Loucy (cell line): Measurements from ENCODE around the gene MLST8.

ENCODE experiments used
- H2AFZ ChIP-seq: fragments of 200-600 bp; sonication (generic); 2 replicates; pipeline ENCODE4 v1.6.0; 2016; ENCODE audit warnings: antibody characterized with exemption, mild to moderate bottlenecking, low read length, moderate library complexity
- H3F3A ChIP-seq: fragments of 200-600 bp; 2 replicates; pipeline ENCODE4 v1.6.0; 2016; ENCODE audit warnings: antibody characterized with exemption, low read depth, mild to moderate bottlenecking
- H3K27me3 ChIP-seq: fragments of 200-600 bp; sonication (generic); 2 replicates; pipeline ENCODE4 v1.6.1; 2014; ENCODE audit warnings: low read length, mild to moderate bottlenecking; ENCODE audit not compliant: insufficient read depth, poor library complexity, severe bottlenecking
- H3K36me3 ChIP-seq: fragments of 200-600 bp; sonication (generic); 2 replicates; pipeline ENCODE4 v1.6.1; 2016; ENCODE audit warnings: low read length; ENCODE audit not compliant: insufficient read depth
- H3K4me1 ChIP-seq: fragments of 200-600 bp; sonication (generic); 2 replicates; pipeline ENCODE4 v1.5.1; 2014; ENCODE audit warnings: low read length, mild to moderate bottlenecking; ENCODE audit not compliant: insufficient read depth, poor library complexity, severe bottlenecking
- H3K4me2 ChIP-seq: fragments of 200-600 bp; sonication (generic); 2 replicates; pipeline ENCODE4 v1.6.0; 2014; ENCODE audit warnings: antibody characterized with exemption, low read length, low read depth, mild to moderate bottlenecking; ENCODE audit not compliant: poor library complexity, severe bottlenecking
- H3K4me3 ChIP-seq: fragments of 200-600 bp; sonication (generic); 2 replicates; pipeline ENCODE4 v1.5.1; 2014; ENCODE audit warnings: low read length, mild to moderate bottlenecking, mixed read lengths; ENCODE audit not compliant: poor library complexity, severe bottlenecking
- H3K79me2 ChIP-seq: fragments of 200-600 bp; sonication (generic); 2 replicates; pipeline ENCODE4 v1.6.1; 2014; ENCODE audit warnings: low read length; ENCODE audit not compliant: insufficient read depth
- H3K9ac ChIP-seq: fragments of 200-600 bp; sonication (generic); 2 replicates; pipeline ENCODE4 v1.6.0; 2014; ENCODE audit warnings: mild to moderate bottlenecking, low read depth, low read length, moderate library complexity; ENCODE audit not compliant: poor library complexity, severe bottlenecking
- H3K9me2 ChIP-seq: fragments of 200-600 bp; sonication (generic); replicated peaks from 2 replicates; pipeline ENCODE4 v1.6.1; 2016; ENCODE audit warnings: low read depth, low read length, mixed read lengths
- H3K9me3 ChIP-seq: fragments of 200-600 bp; sonication (generic); 2 replicates; pipeline ENCODE4 v1.6.1; 2014; ENCODE audit warnings: mild to moderate bottlenecking, antibody characterized with exemption, low read length, low read depth; ENCODE audit not compliant: insufficient read depth
- H4K20me1 ChIP-seq: fragments of 200-600 bp; sonication (generic); 2 replicates; pipeline ENCODE4 v1.6.0; 2014; ENCODE audit warnings: antibody characterized with exemption, low read length, mild to moderate bottlenecking; ENCODE audit not compliant: insufficient read depth, poor library complexity, severe bottlenecking
- EZH2phosphoT487 ChIP-seq: fragments of 200-600 bp; IDR thresholded peaks from 2 replicates; pipeline ENCODE4 v1.6.1; 2018; ENCODE audit warnings: antibody characterized with exemption, mild to moderate bottlenecking, moderate library complexity, borderline replicate concordance
- TF ChIP-seq, protein P1 (sequence below): fragments of 200-600 bp; sonication (generic); conservative IDR thresholded peaks from 2 replicates; pipeline ENCODE4 v1.5.1; 2014; ENCODE audit warnings: mild to moderate bottlenecking, antibody characterized with exemption, low read length

The MLST8 gene

GRCh38 chr16:2171601-2172178, 33.6 kb upstream of the MLST8 start:
- H3K4me1 ChIP-seq: no peaks in the 10 kb centered on the region
- H3K4me3 ChIP-seq: no peak overlapping the region
- H3K36me3 ChIP-seq: no peaks in the 10 kb centered on the region; the same call in 1 of the 2 replicates
- H3K9me3 ChIP-seq: no peaks in the 10 kb centered on the region
- H3K27me3 ChIP-seq: no peaks in the 10 kb centered on the region
- H3K4me2 ChIP-seq: no peak overlapping the region
- no peaks in the 10 kb centered on the region for H3F3A ChIP-seq
- H3K9me2 ChIP-seq: no peaks in the 10 kb centered on the region
- H2AFZ ChIP-seq: no peak overlapping the region
- no peak overlapping the region for H3K9ac ChIP-seq
- TF ChIP-seq, protein P1, sequence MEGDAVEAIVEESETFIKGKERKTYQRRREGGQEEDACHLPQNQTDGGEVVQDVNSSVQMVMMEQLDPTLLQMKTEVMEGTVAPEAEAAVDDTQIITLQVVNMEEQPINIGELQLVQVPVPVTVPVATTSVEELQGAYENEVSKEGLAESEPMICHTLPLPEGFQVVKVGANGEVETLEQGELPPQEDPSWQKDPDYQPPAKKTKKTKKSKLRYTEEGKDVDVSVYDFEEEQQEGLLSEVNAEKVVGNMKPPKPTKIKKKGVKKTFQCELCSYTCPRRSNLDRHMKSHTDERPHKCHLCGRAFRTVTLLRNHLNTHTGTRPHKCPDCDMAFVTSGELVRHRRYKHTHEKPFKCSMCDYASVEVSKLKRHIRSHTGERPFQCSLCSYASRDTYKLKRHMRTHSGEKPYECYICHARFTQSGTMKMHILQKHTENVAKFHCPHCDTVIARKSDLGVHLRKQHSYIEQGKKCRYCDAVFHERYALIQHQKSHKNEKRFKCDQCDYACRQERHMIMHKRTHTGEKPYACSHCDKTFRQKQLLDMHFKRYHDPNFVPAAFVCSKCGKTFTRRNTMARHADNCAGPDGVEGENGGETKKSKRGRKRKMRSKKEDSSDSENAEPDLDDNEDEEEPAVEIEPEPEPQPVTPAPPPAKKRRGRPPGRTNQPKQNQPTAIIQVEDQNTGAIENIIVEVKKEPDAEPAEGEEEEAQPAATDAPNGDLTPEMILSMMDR: no peak
- TF ChIP-seq EZH2phosphoT487: no peak
- H4K20me1 ChIP-seq: no peaks in the 10 kb centered on the region
- no peaks in the 10 kb centered on the region for H3K79me2 ChIP-seq

DNA sequence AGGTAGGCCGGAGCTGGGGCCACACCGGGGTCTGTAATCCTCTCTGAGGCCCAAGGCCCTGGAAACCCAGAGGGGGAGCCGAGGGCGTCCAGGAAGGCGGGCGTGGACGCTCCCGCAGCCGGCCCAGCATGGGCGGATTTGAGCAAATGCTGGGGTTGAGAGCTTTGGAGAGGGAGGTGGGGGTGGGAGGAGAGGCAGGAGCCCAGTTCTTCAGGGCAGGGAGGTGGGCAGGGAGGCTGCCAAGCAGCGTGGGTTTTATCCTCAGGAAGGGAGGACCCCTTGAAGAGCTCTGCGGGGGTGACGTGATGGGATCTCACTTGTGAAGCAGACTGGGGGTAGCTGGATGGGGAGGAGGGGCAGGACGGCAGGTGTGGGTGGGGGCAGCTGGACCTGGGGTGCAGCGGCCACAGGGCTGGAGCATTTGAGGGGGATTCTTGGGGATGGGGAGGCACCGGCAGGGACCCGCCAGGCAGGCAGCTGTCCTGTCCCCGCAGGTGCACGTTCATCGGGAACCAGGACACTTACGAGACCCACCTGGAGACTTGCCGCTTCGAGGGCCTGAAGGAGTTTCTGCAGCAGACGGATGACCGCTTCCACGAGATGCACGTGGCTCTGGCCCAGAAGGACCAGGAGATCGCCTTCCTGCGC, 32.4 kb upstream of the MLST8 start:
- no peaks in the 10 kb centered on the region for H3K9me3 ChIP-seq
- H2AFZ ChIP-seq: no peak overlapping the region
- no peaks in the 10 kb centered on the region for H3K9me2 ChIP-seq
- H4K20me1 ChIP-seq: no peaks in the 10 kb centered on the region
- no peaks in the 10 kb centered on the region for H3K79me2 ChIP-seq
- H3K27me3 ChIP-seq: no peaks in the 10 kb centered on the region
- H3K4me2 ChIP-seq: no peak overlapping the region
- no peak overlapping the region for H3K9ac ChIP-seq
- H3K4me3 ChIP-seq: no peak overlapping the region
- no peaks in the 10 kb centered on the region; the same call in 1 of the 2 replicates for H3K36me3 ChIP-seq
- no peaks in the 10 kb centered on the region for H3K4me1 ChIP-seq
- H3F3A ChIP-seq: no peaks in the 10 kb centered on the region
- TF ChIP-seq, protein P1: no peak
- TF ChIP-seq EZH2phosphoT487: no peak

DNA sequence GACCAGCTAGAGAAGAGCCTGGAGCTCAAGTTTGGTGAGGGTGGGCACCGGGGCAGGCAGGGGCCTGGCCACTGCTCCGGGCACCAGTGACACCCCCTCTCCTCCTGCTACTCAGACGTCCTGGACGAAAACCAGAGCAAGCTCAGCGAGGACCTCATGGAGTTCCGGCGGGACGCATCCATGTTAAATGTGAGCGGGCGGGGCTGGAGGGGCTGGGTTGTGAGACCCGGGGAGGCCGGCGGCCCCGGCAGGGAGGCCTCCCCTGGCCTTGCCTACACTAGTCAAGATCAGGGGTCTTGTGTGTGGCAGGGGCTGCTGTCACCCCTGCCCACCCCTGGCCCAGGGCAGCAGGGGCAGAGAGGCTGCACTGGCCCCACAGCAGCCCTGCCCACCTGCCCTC, 31.9 kb upstream of the MLST8 start:
- H3K4me3 ChIP-seq: no peak overlapping the region
- H3K79me2 ChIP-seq: no peaks in the 10 kb centered on the region
- no peaks in the 10 kb centered on the region for H3K9me3 ChIP-seq
- H3K4me1 ChIP-seq: no peaks in the 10 kb centered on the region
- TF ChIP-seq, protein P1: no peak
- no peak for TF ChIP-seq EZH2phosphoT487
- no peaks in the 10 kb centered on the region for H4K20me1 ChIP-seq
- H3K36me3 ChIP-seq: no peaks in the 10 kb centered on the region; the same call in 1 of the 2 replicates
- H3F3A ChIP-seq: no peaks in the 10 kb centered on the region
- H3K9ac ChIP-seq: no peak overlapping the region
- H3K9me2 ChIP-seq: no peaks in the 10 kb centered on the region
- no peak overlapping the region for H2AFZ ChIP-seq
- no peak overlapping the region for H3K4me2 ChIP-seq
- no peaks in the 10 kb centered on the region for H3K27me3 ChIP-seq
